Omental fat pad (tissue), 4 donors: ENCODE measurements around the gene EDAR. TPM values are rescaled to one million over a fixed set of nuclear protein-coding genes. Genes with fewer than 3 reads are reported as not detected.

ENCODE experiments used
- ATAC-seq: fragments of 150-250 bp; one replicate; pipeline ENCODE4 v1.9.1; 2016; ENCODE audit warnings: mild to moderate bottlenecking, moderate library complexity; ENCODE audit not compliant: low FRiP score
- DNase-seq: peaks from one replicate; pipeline ENCODE4 v3.0.0-alpha.2; 2019; ENCODE audit warnings: low spot score
- CTCF ChIP-seq, 3 donors: fragments of 450-650 bp; IDR thresholded peaks; one replicate each; pipeline ENCODE4 v1.5.1; 2016 to 2017; ENCODE audit warnings: antibody characterized with exemption in 3 of 3, mild to moderate bottlenecking in 3 of 3, moderate library complexity in 2 of 3
- total RNA-seq, 4 donors: library from RNA; depleted of rRNA; stranded (reverse); fragments of >200 nt; gene quantifications; one replicate each; pipeline ENCODE4 v1.1.0, GENCODE V29; 2016

The EDAR gene
- total RNA-seq, 4 donors from 2014 or later = not detected

DNA sequence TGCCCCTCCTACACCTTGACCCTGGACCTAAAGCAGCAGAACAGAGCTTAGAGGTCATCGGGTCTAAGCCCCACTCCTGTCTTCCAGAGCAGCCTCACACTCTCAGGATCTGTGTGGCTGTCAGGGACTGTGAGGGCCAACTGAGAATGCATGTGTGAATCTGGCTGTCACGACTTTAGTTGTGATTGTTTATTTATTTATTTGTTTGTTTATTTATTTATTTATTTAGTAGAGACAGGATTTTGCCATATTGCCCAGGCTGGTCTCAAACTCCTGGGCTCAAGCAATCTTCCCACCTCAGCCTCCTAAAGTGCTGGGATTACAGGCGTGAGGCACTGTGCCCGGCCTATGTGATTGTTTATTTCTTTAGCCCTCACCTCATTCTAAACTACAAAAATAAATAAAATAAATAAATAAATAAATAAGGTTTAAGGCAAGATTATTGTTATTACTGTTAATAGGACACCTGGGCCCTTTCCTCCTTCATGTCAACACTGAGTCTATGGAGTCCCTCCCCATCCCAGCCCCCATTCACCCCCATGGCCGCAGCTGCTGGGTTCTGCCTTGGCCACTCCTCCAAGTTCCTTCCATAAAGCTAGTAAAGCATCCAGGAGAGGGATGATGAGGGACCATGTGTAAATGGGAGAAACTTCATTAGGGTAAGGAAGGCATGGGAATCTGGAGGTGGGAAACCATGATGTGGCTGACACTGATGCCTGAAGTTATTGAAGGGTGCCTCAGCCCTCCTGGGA lies 39.9 kb upstream of the EDAR start:
- no peak for ATAC-seq
- DNase-seq = no peak
- no peak for TF ChIP-seq CTCF (IDR thresholded peaks at IDR 0.05)

DNA sequence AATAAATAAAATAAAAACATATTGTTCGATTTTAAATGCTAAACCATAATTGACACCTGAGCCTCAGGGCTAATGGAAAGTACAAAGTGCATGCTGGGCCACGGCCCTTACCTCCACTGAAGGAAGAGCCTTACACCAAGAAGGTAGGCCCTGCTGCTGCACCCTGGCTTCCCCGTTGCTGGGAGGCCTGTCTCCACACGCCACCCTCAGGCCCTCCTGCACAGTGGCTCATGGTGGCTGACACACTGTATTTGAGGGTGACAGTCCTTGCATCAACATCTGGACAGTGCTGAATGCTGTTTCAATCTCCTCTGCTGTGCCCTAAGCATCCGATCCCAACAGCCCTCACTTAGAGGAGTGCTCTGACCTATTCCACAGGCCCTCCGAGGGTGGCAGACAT lies 39.3 kb upstream of the EDAR start:
- no peak for ATAC-seq

DNA sequence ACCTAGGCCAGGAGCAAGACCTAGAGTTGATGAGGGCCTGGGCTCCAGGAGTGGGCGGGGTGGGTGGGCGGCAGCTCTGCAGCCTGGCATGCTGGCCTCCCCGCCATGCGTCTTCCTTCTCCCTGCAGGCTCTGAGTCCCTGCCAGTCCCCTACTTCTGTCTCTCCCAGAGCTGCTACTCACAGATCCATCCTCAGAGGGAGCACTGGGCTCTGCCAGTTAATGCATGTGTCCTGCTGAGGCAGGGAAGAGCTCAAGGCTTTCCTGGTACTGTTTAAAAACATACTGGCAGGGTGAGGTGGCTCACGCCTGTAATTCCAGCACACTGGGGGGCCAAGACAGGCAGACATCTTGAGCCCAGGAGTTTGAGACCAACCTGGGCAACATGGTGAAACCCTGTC lies 38.7 kb upstream of the EDAR start:
- DNase-seq = no peak
- ATAC-seq = no peak
- TF ChIP-seq CTCF (IDR thresholded peaks at IDR 0.05) = no peak

More for the DNA sequence above, 39.3 kb upstream of the EDAR start:
- DNase-seq = no peak
- no peak for TF ChIP-seq CTCF (IDR thresholded peaks at IDR 0.05)

DNA sequence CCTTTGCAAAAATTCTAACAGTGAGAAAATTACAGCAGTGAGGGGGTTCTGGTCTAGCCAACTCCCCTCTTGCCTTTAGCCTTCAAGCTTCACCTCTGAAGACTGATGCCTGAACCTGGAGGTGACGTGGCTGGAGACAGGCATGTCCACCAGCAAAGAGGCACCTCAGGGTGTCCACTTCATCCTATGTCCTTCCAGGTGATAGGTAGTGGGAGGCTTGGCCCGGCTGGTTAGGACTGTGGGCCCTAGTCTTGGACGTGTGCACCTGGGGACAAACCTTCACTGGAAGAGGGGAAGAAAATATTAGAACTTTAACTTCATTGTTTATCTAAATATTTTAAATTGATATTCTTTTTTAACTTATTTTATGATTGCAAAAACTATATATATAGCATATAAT lies 35.5 kb upstream of the EDAR start:
- DNase-seq (no peak), ATAC-seq (no peak)
- no peak for TF ChIP-seq CTCF (IDR thresholded peaks at IDR 0.05)

DNA sequence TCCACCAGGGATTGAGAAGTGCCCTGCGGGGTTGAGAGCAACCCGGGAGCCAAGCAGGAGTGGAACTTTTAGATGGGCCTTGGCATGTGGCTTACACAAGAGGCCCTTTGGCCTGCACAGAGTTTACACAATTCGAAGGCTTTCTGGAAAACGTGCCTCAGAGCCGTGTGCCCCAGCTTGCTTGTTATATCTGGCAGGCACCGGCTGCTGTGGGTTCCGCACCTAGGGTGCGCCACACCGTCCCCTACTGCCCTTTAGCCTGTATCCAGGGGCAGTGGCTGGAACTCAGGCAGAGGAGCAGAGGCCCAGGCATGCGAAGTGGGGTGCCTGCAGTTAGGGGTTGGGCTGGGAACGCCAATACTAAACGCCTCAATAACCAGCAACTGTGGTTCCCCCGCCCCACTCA lies 32.9 kb upstream of the EDAR start:
- TF ChIP-seq CTCF (IDR thresholded peaks at IDR 0.05) = no peak
- ATAC-seq (no peak), DNase-seq (no peak)

DNA sequence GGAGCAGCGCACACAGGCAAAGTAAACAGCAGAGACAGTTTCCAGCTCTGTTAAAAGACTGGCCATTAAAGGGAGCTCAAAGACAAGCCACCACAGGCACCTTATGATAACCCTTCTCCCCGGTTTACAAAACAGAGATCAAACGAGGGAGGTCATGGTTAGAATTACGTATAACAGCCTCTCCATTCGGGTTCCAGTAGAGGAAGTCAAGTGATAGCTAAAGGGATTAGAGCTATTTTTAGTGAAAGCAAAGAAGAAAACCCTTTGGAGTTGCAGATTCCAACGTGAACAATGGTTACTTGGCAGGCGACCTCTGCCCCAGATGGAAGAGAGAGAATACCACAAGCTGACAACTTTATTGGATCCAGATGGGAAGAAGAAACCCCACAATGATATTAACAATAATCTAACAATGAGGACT lies 31.2 kb upstream of the EDAR start:
- no peak for DNase-seq
- TF ChIP-seq CTCF (IDR thresholded peaks at IDR 0.05) = no peak
- no peak for ATAC-seq

GRCh38 chr2:109018452-109018851 lies 29.4 kb upstream of the EDAR start:
- DNase-seq (no peak), ATAC-seq (no peak)
- TF ChIP-seq CTCF (IDR thresholded peaks at IDR 0.05) = no peak
